GM12892 (cell line): ENCODE measurements around the gene RGS17.

Experiments
- DNase-seq: peaks from one replicate; pipeline ENCODE4 v3.0.0; 2011; ENCODE audit not compliant: insufficient read length
- FAIRE-seq: peaks from 2 replicates; lab custom pipeline; 2011; peaks lifted over from hg19 to GRCh38; lab: Jason Lieb, UNC
- POLR2A ChIP-seq: IDR thresholded peaks from 2 replicates; pipeline ENCODE4 v1.6.1; 2011; ENCODE audit warnings: low read depth, low read length, control low read depth
- POLR2AphosphoS5 ChIP-seq: IDR thresholded peaks from 2 replicates; pipeline ENCODE4 v1.6.1; 2011; ENCODE audit warnings: low read depth, low read length, control low read depth
- TAF1 ChIP-seq: IDR thresholded peaks from 2 replicates; pipeline ENCODE4 v1.6.1; 2011; ENCODE audit warnings: low read depth, mild to moderate bottlenecking, control low read depth, low read length, borderline replicate concordance

RGS17 gene

DNA sequence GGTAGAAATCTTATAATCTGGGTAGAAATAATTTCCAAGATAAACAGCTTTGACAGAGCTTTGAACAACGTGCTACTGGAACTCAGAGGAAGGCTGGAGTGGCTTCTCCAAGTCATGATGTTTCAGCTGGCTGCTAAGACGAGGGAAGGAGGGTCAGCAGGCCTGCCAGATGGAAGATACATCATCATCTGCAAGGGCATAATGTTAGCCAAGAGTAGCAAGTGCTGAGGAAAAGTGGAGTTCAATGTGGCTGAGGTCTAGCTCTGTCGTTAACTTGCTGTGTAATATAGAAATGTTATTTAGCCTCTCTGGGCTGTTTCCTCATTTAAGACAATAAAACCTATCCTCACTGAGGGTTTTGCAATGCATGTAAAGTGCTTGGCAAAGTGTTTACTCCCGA, 35.1 kb downstream of the RGS17 start:
- no peak for DNase-seq
- no peak for TF ChIP-seq POLR2AphosphoS5
- TF ChIP-seq POLR2A = no peak
- no peak for TF ChIP-seq TAF1
- no peak for FAIRE-seq

DNA sequence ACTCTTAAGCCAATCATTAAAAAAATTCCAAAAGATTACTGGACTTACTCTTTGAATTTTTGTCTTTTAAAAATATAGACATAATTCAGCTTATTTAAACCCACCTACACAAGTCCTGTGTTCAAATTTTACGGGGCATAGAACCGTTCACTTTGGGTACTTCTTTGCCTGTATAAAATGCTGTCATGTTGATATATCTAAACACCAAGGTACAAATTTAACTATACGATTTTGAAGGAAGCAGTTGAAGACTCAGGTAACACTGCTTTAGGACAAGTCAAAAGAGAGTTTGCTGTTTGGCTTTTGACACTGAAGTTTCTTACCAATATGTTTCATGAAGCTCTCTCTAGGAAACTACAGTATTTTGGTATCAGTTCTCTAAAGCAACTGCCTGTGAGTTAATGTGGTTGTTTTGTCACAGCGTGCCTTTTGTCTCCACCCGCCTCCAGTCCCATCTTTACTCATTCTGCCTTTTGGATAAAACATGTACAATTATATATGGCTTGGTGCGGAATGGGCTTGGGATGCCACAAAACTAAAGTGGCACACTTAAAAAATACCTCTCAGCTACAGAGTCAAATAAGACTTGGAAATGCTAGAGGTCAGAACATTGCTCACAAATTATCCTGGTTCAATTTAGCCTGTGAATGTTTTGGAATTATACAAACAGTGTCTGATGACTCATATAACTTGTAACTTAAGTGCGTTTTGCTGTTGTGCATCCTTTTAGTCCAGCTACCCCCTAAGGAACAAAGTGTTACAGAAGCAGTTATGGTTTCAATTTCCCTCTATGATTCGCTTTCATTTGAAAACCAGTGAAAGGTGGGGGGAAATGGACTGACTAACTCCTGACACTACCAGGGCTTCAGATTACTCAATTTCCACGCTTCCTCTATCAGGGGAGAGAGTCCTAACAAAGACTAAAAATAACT, 38.7 kb downstream of the RGS17 start:
- FAIRE-seq = peak; percentile 82
- DNase-seq = no peak

GRCh38 chr6:153090241-153090930, 40.7 kb downstream of the RGS17 start:
- DNase-seq = no peak
- no peak for FAIRE-seq
- TF ChIP-seq TAF1 (no peak), POLR2A (no peak), POLR2AphosphoS5 (no peak)

More for the DNA sequence above, 38.7 kb downstream of the RGS17 start:
- TF ChIP-seq TAF1 (no peak), POLR2A (no peak), POLR2AphosphoS5 (no peak)

GRCh38 chr6:153088796-153089195, 42.3 kb downstream of the RGS17 start:
- FAIRE-seq (no peak), DNase-seq (no peak)
- TF ChIP-seq POLR2AphosphoS5 (no peak), TAF1 (no peak), POLR2A (no peak)

DNA sequence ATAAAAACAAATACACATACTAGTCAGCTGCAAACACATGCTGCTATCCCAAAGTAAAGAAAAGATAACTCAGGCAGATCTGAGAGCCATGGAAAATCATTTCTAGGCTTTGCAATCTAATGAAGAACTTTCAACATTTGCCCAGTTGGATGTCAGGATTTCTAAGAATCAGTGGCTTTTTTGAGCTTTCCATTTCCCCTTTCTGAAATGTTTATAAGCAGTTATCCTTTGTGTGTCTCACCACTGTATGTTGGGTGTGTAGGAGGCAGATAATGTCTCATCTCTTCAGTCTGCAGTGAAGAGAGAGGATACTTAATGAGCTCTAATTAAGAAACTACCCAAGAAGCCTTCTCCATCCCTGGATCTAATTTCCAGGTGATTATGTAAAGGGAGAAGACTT, 43.6 kb downstream of the RGS17 start:
- TF ChIP-seq TAF1 = no peak
- TF ChIP-seq POLR2A = no peak
- TF ChIP-seq POLR2AphosphoS5 = no peak
- FAIRE-seq (no peak), DNase-seq (no peak)

GRCh38 chr6:153086225-153086990, 44.7 kb downstream of the RGS17 start:
- DNase-seq (no peak), FAIRE-seq (no peak)
- TF ChIP-seq POLR2A (no peak), TAF1 (no peak), POLR2AphosphoS5 (no peak)

GRCh38 chr6:153085239-153085638, 45.8 kb downstream of the RGS17 start:
- FAIRE-seq (no peak), DNase-seq (no peak)

GRCh38 chr6:153084393-153084792, 46.7 kb downstream of the RGS17 start:
- DNase-seq (no peak), FAIRE-seq (no peak)
- TF ChIP-seq TAF1 (no peak), POLR2A (no peak), POLR2AphosphoS5 (no peak)

More at GRCh38 chr6:153085239-153085638, 45.8 kb downstream of the RGS17 start:
- TF ChIP-seq POLR2AphosphoS5 (no peak), POLR2A (no peak), TAF1 (no peak)

DNA sequence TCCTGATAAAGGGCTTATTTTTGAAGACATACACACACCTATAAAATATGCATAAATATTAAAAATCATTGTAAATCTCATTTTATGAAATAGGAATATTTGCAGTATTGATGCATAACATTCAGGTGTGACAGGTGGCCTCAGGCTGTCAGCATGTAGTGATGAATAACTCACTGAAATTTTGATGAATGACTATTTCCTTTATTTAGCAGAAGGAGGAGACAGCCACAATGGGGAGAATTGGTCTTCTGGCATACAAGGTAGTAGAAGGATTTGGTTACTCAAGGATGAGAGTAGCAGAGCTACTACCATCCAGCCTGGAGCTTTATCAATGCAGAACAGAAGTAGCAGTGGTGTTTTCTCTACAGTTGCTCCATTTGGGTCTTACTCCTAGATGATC, 47.2 kb downstream of the RGS17 start:
- FAIRE-seq (no peak), DNase-seq (no peak)
- TF ChIP-seq TAF1 (no peak), POLR2AphosphoS5 (no peak), POLR2A (no peak)

GRCh38 chr6:153081914-153082313, 49.2 kb downstream of the RGS17 start:
- TF ChIP-seq TAF1 (no peak), POLR2A (no peak), POLR2AphosphoS5 (no peak)
- FAIRE-seq (no peak), DNase-seq (no peak)

DNA sequence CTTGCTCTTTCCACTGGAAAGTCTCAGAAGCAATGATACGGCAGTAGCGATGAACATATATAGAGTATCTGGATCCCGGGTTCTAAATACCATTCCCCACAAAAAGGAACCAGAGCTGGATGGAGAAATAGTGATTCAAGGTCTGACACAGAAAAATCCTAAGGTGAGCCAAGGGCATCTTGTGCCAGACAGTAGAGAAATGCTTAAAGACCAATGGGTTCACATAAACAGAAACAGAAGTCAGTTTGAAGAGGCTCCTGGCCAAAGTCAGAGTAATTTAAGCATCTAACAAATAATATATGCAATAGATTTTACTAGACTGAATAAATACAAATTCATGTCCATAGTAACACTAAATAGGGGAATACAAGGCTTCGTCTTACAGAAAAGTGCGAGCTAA, 54.7 kb downstream of the RGS17 start:
- DNase-seq = no peak
- no peak for FAIRE-seq
- no peak for TF ChIP-seq TAF1
- TF ChIP-seq POLR2AphosphoS5 = no peak
- no peak for TF ChIP-seq POLR2A
